NOMO-1 treated with dmso at 0.1 percent for 144 hours (cell line): ENCODE measurements around the gene SEL1L.
"Not testable (repeated sequence)": the region's sequence is repeated elsewhere in the genome, so short reads cannot be mapped to it uniquely, and the experiment has no call there.

ENCODE experiments used
- DNase-seq: peaks from one replicate; lab custom pipeline; 2025; ENCODE audit not compliant: unreplicated experiment; lab: John Stamatoyannopoulos, UW

The SEL1L gene

DNA sequence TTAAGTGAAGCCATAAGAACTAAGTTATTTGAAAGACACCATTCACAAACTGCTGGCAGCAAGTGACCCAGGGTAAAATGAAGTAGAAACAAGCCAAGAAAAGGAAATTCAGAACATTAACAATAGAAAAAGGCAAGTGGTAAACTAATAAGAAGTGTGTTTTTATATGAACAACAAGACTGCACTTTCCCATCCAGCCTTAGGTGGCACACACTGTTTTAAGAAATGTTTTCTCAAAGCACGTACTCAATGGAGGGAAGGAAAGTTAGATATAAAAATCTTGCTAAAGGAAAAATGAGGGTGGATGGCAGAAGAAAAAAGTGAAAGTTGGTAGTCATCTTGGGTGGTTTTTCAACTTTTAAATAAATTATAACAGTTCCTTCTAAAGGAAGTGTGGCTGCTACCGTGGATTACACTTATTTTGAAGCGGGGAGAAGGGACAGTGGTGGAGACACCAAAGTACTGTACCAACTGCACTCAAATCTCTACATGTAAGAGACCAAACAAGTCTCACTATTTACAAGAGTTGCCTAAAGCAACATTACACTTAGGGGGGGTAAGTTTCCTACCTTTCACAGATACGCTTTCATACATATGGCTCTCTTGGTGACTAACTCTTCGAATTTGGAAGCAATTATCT is 58.8 kb downstream of the SEL1L start:
- DNase-seq, result no peak

DNA sequence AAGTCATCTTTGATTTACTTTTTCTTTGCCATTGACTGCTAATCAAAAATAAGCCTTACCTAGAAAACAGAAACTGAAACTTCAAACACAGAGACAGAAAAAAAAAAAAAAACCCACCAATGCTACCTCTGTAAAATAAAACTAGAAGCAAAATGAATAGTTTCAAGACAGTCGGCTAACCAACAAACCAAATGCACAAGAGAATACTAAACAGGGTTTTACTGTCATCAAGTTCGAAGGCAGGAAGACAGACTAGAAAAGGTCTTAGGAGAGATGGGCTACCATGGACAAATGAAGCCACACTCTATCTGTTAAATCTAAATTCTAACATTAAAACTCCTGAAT is 59.5 kb downstream of the SEL1L start:
- no peak for DNase-seq

DNA sequence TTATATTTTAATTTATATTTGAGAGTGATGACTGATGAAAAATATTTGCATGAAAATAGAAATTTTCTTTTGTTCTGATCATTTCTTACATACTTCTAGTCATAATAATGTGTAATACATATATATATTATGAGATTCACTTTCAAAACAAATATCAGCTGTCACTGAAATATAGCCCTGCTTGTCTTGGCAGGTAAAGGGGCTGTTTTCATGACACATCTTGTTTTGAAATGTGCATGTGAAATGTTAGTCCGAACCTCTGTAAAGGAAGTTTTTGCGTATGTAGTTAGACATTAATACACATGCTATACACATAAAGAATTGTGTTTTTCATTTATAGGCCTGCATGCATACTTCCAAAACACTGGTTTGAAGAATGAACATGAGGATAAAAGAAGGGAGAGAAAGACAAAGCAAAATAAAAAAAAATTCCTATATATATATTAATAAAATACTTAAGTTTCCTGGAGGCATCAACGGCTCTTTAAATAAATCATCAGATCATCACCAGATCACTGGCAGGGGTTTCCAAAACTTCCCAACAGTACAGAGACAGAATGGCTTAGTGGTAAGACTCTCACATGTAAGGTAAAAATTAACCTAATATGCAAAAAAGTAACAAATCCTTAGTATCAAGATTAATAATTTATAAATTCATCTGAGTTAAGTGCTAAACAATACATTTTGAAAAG is 60.1 kb downstream of the SEL1L start:
- no peak for DNase-seq

DNA sequence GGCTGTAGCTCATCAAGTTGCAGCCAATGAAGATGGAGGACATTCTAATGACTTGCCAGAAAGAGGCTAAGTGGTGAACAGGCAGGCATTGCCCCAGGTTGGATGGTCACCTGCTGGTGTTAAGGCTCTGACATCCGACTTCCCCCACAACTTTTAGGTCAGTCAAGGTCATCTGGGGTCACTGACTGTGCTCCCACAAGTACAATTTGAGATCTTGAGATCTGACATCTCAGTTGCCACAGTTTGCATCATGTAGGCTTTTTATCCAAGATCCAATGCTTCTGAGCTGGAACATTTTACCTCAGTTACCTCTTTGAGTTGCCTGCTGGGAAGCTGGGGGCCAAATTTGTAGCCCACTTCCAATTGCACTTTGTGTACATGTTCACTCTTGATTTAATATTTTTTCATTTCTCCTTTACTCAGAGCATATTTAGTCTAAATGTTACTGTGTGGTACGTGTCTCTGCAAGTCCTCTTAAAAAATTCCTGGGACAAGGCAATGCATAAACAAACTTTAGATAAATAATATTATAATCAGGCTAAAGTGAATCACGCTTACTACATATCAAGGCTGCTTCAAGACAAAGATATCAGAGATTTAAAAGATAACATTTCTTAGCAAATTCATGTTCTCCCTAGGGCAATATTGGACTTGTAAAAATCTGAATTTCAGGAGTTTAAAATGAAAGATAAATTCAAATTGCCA is 61.4 kb downstream of the SEL1L start:
- DNase-seq, result no peak

DNA sequence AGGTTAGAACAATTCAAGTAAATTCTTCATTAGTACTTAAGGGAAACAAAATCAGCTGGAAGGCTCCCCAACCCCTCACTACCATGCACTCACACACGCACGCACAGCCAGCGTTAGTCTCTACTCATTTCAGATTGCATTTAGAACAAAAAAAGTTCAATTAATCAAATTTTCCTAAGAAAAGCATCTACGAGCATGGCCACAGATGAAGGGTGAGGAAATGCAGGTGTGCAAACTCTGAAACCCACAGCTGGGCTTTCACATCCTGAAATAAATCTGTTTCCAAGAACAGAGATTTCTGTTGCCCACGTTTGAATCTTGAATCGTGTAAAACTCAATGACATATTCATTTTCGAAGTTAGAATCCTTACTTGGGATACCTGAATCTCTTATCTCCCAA is 62.6 kb downstream of the SEL1L start:
- no peak for DNase-seq

DNA sequence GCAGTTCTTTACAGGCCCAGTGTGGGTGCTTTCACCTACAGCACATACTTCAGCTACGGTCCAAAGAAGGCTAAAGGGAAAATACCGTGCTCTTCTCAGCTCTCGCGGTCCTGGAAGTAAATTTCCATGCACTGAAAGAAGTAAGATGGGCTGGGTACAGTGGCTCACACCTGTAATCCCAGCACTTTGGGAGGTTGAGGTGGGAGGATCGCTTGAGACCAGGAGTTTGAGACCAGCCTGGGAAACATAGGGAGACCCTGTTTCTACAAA is 63.2 kb downstream of the SEL1L start:
- not testable (repeated sequence) for DNase-seq

DNA sequence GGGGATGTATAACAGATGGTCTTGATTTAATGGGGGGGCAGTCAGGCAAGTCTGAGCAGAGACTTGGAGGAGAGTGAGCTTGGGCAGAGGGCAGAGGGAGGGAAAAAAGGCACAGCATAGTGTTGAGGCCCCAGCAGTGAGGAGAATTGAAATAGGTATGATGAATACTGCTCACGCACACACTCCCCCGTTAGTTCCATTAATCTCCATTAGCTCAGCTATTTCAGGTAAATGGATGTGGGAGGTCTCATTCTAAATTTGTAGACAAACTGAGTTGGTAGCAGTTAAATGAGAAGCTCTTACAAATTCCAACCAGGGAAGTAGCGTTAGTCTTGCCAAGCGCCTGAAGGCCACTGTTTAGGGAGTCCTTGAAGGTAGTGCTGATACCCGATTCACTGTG is 66.8 kb downstream of the SEL1L start:
- no peak for DNase-seq

DNA sequence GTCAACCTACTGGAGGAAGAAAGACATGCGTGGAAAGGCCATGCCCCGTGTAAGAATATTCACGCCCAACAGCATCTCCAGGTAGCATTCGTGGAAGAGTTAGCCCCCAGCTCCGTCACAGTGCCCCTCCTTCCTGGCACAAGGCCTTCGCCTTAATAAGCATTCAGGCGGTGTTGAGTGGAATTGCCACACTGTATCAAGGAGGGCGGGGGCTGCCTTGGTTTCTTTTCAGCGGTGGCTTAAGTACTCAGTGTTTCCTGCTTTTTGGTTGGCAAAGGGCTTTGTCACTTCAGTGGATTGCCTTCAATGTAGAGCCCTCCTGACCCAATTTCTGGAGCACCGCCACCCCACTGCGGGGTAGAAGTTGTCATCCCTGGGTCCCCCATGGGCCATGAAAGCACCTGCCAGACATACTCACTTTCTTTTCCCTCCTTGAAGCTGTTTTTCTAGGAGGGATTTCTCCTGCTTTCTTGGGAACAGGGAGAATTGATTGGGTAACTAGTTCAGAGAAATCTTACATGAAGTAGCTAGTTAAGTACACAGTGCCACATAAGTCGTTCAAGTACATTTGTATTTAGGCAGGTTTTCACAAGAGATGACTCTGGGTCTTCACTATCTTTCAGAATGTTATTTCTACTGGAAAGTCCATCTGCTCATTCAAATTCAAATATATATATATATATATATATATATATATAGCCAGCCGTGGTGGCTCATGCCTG is 68.0 kb downstream of the SEL1L start:
- no peak for DNase-seq

DNA sequence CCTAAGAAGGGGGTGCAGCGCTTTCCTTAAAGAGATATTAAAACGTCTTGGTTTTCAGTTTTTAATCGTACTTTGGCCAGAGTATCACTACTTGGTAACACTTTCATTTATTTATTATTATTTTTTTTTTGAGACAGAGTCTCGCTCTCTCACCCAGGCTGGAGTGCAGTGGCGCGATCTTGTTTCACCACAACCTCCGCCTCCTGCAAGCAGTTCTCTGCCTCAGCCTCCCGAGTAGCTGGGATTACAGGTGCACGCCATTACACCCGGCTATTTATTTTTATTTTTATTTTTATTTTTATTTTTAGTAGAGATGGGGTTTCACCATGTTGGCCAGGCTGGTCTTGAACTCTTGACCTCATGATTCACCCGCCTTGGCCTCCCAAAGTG is 68.7 kb downstream of the SEL1L start:
- DNase-seq, result not testable (repeated sequence)

DNA sequence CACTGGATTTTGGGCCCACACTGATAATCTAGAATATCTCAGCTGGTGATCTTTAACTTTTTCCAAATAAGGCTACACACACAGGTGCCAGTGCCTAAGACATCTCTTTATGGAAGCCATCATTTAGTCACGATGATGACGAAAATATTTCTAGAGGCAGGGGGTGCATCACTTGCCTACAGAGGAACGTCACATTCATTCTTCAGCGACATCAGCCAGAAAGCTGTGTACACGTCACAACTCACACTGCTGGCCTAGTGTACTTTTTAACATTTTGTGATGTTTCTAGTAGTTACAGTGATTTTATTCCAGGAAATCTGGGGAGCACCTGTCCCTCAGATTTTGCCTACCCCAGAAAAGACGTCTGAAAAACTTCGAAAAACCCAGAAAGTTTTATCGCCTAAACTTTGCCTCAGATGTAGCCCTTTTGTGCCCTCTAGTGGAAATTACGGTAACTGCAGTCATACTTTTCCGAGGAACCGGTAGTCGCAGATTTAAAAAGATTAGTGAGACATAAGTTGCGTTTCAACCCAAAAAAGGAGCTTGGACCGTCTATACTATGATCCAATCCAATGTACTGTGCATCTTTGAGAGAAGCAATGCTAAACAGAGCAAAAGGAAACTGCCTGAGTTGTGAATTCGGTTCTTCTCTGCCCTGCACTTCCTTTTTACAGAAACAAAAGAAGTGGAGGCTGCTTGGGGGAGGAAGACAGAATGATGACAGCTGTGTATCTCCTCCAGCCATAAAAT is 69.2 kb downstream of the SEL1L start:
- DNase-seq, result peak; percentile 40

DNA sequence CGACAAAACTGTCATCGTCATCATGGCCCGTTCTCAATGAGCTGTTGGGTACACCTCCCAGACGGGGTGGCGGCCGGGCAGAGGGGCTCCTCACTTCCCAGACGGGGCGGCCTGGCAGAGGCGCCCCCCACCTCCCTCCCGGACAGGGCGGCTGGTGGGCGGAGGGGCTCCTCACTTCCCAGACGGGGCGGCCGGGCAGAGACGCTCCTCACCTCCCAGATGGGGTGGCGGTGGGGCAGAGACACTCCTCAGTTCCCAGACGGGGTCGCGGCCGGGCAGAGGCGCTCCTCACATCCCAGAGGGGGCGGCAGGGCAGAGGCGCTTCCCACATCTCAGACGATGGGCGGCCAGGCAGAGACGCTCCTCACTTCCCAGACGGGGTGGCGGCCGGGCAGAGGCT is 71.3 kb downstream of the SEL1L start:
- DNase-seq, result not testable (repeated sequence)

DNA sequence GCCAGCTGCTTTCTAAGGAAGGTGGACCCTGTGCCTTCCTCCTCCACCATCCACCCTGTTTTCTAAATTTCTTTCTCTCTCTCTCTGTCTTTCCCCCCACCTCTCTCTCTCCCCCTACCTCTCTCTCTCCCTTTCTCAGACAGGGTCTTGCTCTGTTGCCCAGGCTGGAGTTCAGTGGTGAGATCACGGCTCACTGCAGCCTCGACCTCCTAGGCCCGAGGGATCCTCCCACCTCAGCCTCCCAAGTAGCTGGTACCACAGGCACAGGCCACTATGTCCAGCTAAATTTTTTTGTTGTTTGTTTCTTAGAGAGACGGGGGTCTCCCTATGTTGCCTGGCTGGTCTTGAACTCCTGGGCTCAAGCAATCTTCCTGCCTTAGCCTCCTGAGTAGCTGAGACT is 73.7 kb downstream of the SEL1L start:
- DNase-seq, result no peak

DNA sequence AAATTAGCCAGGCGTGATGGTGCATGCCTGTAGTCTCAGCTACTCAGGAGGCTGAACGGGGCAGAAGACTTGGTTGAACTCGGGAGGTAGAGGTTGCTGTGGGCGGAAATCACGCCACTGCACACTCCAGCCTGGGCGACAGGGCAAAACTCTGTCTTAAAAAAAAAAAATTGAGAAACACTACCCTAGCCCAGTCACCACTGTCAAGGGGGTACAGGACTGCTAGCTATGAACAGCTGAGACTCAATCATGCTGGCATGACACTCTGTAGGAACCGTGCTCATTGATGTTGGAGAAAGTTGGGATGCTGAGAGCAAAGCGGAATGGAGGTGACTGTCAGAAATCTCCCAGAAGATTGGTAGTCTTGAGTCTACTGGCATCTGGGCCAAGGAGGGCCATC is 75.3 kb downstream of the SEL1L start:
- DNase-seq, result no peak

DNA sequence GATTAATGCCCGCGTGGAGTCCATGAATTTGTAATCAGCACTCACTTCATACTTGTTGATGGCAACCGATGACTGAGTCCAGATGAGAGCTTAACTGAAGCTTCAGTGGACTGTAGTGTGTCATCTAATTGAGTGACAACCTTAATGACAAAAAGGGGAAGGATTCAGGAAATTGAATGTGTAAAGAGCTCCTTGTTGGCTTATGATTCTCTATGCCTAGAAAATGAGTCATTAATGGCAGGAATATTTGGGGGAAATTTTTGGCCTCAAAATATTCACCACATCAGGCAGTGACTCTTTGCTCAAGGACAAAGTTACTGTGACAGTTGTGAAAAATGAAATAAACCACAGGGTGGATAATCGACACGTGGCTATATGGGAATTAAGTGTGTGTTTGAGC is 78.3 kb downstream of the SEL1L start:
- no peak for DNase-seq

DNA sequence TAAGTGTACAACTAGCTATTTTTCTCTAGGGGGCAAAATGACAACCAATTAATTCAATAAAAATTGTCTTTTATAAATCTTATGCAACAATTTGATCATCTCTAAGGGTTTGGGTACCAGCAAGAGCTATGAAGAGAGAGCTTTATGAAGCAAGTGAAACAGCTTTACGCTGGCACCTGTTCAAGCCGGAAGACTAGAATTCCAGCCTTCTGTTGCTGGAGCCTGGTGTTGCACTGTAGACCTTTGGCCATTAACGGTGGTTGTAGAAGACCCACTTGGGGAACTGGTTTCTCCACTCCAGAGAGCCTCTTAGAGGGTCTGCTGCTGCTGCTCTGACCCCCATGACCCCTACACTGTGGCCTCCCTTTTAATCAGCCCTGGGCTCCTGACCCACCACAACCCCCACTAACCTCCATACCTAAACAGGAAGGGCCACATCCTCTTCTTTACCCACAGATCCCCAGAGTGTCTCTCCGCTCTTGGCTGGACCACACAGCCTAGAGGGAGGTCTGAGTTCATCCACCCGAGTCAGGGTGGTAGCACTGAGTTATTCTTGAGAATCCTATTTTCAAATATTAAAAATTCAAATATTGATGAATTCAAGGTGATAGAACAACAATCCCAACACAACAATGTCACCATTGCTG is 79.0 kb downstream of the SEL1L start:
- DNase-seq, result no peak

DNA sequence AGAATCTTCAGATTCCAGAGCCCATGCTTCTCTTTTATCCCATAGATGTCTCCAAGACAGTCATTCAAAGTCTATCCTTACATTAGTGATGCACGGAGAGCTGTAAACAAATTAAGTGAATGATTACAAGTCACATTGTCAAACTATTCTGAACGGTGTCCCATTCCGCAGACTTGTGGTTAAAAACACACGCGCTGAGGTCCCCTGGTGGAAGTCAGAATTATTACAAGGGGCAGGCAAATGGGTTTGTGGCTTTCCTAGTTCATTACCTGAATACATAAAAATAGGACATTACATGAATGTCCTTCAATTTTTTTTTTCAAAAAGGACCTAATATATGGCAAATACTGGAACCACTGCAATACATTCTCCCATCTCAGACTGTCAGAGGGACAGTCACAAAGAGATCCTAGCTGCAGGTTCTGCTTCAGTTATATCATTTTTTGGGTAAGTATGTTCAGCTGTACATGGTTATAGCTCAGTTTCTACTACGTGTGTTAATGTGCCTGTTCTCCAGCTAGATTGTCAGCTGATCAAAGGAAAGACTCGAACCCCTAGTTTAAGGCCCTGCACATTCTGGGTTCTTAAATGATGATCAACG is 80.4 kb downstream of the SEL1L start:
- no peak for DNase-seq

DNA sequence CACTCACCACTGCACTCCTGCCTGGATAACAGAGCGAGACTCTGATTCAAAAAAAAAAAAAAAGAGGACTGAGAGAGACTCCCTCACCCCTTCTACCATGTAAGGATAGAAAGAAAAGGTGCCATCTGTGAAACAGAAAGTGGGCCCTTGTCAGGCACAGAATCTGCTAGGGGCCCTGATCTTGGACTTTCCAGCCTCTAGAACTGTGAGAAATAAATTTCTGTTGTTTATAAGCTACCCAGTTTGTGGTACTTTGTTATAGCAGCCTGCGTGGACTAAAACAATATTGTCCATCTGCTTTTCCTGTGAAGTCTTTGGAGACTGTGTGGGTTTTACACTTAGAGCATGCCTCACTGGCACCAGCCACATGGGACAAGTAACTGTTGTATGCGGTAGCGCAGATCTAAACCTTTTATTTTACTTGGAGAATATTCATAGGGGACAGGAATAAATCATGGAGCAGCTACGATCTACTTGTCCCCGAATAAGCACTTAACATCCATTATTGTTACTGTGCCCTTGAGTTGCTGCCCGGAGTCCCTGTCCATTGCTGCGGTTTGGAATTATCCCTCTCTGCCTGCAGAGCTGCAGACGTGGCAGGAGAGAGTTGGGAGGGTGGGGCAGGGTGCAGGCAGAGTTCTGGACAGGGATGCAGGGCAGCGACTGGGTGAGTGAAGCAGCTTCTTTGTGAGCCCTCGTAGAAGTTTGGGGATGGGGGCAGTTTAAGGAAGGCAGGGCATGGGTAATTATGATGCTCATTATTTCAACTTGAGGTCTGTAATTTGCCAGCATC is 81.1 kb downstream of the SEL1L start:
- DNase-seq, result no peak

DNA sequence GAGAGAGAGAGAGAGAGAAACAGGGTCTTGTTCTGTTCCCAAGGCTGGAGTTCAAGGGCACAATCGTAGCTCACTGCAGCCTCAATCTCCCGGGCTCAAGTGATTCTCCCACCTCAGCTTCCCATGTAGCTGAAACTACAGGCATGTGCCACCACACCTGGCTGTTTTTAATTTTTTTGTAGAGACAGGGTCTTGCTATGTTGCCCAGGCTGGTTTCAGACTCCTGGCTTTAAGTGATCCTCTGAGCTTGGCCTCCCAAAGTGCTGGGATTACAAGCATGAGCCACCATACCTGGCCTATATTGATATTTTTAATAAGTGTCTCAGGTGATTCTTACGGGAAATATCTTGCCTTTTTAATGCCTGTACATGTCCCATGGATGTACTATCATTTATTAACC is 82.7 kb downstream of the SEL1L start:
- DNase-seq, result no peak

DNA sequence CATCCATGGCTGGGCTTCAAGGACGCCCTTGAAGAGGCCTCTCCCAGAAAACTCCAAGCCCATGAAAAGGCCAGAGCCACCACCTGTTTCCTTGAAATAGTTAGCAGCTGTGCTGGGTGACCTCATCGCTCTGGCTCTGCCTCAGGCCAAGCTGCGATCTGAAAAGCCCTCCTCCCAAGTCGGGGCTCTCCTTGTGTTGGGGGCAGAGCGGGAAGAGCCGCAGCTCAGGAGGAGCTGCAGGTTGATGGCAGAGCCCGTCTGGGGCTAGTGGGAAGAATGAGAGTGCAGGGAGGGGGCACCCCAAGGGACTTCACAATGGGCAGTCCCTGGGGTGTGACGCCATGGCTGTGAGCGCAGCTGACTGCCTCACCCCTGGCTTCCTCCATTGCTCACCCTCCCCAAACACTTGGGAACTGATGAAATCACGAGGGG is 83.5 kb downstream of the SEL1L start:
- no peak for DNase-seq

DNA sequence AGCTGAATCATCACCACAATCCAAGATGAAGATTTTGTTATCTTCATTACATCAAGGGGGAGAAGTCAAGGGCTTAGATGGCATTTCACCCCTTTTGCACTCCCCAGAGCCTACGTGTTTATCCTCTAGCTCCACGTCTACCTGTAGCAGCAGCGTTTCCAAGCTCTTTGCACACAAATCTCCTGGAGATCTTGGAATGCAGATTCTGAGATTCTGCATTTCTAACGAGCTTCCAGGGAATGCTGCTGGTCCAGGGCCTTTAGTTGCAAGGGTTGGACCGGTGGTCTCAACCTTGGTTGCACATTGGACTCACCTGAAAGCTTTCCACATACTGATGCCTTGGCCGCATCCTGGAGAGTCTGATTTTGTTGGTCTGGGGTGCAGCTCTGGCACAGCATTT is 84.1 kb downstream of the SEL1L start:
- DNase-seq, result no peak
